OCI-LY3 (cell line): Measurements from ENCODE around the gene CNTFR.

ENCODE experiments used
- H2AFZ ChIP-seq: fragments of 200-600, 300-600 bp; shearing (Covaris generic); 2 replicates; pipeline ENCODE4 v1.6.0; 2014; ENCODE audit warnings: antibody characterized with exemption, low read depth, low read length
- H3K27ac ChIP-seq: fragments of 200-600, 300-600 bp; sonication (generic); 2 replicates; pipeline ENCODE4 v1.5.1; 2014; ENCODE audit warnings: mild to moderate bottlenecking, low read length, moderate library complexity, mixed read lengths
- H3K27me3 ChIP-seq: fragments of 200-600, 300-600 bp; sonication (generic); 2 replicates; pipeline ENCODE4 v1.6.1; 2014; ENCODE audit warnings: low read depth, low read length, mixed read lengths
- H3K36me3 ChIP-seq: fragments of 200-600, 300-600 bp; sonication (generic); replicated peaks from 2 replicates; pipeline ENCODE3; 2014; ENCODE audit warnings: low read depth, low read length, mixed read lengths
- H3K4me1 ChIP-seq: fragments of 300-600, 200-600 bp; sonication (generic); 2 replicates; pipeline ENCODE4 v1.6.1; 2014; ENCODE audit warnings: low read length, mixed read lengths
- H3K4me2 ChIP-seq: fragments of 200-600, 300-600 bp; sonication (generic); 2 replicates; pipeline ENCODE4 v1.6.1; 2014; ENCODE audit warnings: low read length, mixed read lengths
- H3K4me3 ChIP-seq: fragments of 300-600, 200-600 bp; sonication (generic); 2 replicates; pipeline ENCODE4 v1.5.1; 2014; ENCODE audit warnings: antibody characterized with exemption, mild to moderate bottlenecking, low read length, moderate library complexity
- H3K79me2 ChIP-seq: fragments of 300-600, 200-600 bp; shearing (Covaris generic); 2 replicates; pipeline ENCODE4 v1.6.1; 2014; ENCODE audit warnings: mild to moderate bottlenecking, low read length, mixed read lengths
- H3K9ac ChIP-seq: fragments of 300-600, 200-600 bp; shearing (Covaris generic); 2 replicates; pipeline ENCODE4 v1.6.0; 2014; ENCODE audit warnings: mild to moderate bottlenecking, low read length, moderate library complexity
- H3K9me3 ChIP-seq: fragments of 200-600, 300-600 bp; shearing (Covaris generic); 2 replicates; pipeline ENCODE4 v1.6.1; 2014; ENCODE audit warnings: low read length, mixed read lengths; ENCODE audit not compliant: insufficient read depth
- H4K20me1 ChIP-seq: fragments of 200-600, 300-600 bp; sonication (generic); 2 replicates; pipeline ENCODE4 v1.6.1; 2016; ENCODE audit warnings: low read length, mixed read lengths; ENCODE audit not compliant: insufficient read depth
- CTCF ChIP-seq: fragments of 200-600, 300-600 bp; sonication (generic); IDR thresholded peaks from 2 replicates; pipeline ENCODE4 v1.5.1; 2014; ENCODE audit warnings: antibody characterized with exemption, low read length, low read depth
- EZH2phosphoT487 ChIP-seq: fragments of 200-600 bp; shearing (Covaris generic); IDR thresholded peaks from 2 replicates; pipeline ENCODE4 v1.6.1; 2018; ENCODE audit warnings: antibody characterized with exemption, mixed run types, low read depth

Gene CNTFR

GRCh38 chr9:34518896-34519295 is 70.6 kb downstream of the CNTFR start:
- Histone ChIP-seq H3K27me3 (peaks cover 18% of the 10 kb centered on the region), H3K4me3 (no peak overlapping the region), H3K9ac (no peak overlapping the region), H4K20me1 (0 out of 2 replicates have a peak, but pooled peaks cover 4% of the 10 kb centered on the region), H2AFZ (no peak overlapping the region), H3K4me2 (no peak overlapping the region), H3K4me1 (peaks cover 10% of the 10 kb centered on the region), H3K79me2 (no peaks in the 10 kb centered on the region), H3K36me3 (no peaks in the 10 kb centered on the region), H3K9me3 (no peaks in the 10 kb centered on the region), H3K27ac (no peak overlapping the region)
- no peak for TF ChIP-seq CTCF
- TF ChIP-seq EZH2phosphoT487, result no peak

- no peak overlapping the region for H3K4me2 ChIP-seq
- no peak overlapping the region for H3K4me3 ChIP-seq
- H2AFZ ChIP-seq, result no peak overlapping the region
- no peak overlapping the region for H3K9ac ChIP-seq
- H3K9me3 ChIP-seq, result no peaks in the 10 kb centered on the region
- H3K4me1 ChIP-seq, result peaks cover 4% of the 10 kb centered on the region
- H3K27ac ChIP-seq, result no peak overlapping the region
- H3K79me2 ChIP-seq, result no peaks in the 10 kb centered on the region
- peaks cover 18% of the 10 kb centered on the region for H3K27me3 ChIP-seq
- TF ChIP-seq EZH2phosphoT487 (no peak), CTCF (no peak)
- no peaks in the 10 kb centered on the region for H3K36me3 ChIP-seq
- 0 out of 2 replicates have a peak, but pooled peaks cover 4% of the 10 kb centered on the region for H4K20me1 ChIP-seq
Measured at GRCh38 chr9:34518110-34518616, 71.4 kb downstream of the CNTFR start.

GRCh38 chr9:34517185-34517584 is 72.3 kb downstream of the CNTFR start:
- no peak overlapping the region for H2AFZ ChIP-seq
- no peaks in the 10 kb centered on the region for H3K9me3 ChIP-seq
- H3K4me3 ChIP-seq, result no peak overlapping the region
- no peaks in the 10 kb centered on the region for H3K79me2 ChIP-seq
- H3K36me3 ChIP-seq, result no peaks in the 10 kb centered on the region
- TF ChIP-seq CTCF, result no peak
- no peak for TF ChIP-seq EZH2phosphoT487
- no peak overlapping the region for H3K9ac ChIP-seq
- no peak overlapping the region for H3K4me2 ChIP-seq
- H3K27ac ChIP-seq, result no peak overlapping the region
- H4K20me1 ChIP-seq, result 0 out of 2 replicates have a peak, but pooled peaks cover 4% of the 10 kb centered on the region
- H3K4me1 ChIP-seq, result no peaks in the 10 kb centered on the region
- peaks cover 14% of the 10 kb centered on the region for H3K27me3 ChIP-seq

GRCh38 chr9:34515959-34516358 is 73.6 kb downstream of the CNTFR start:
- H3K9me3 ChIP-seq, result no peaks in the 10 kb centered on the region
- no peak overlapping the region for H3K4me3 ChIP-seq
- no peak overlapping the region for H3K9ac ChIP-seq
- peaks cover 11% of the 10 kb centered on the region; the same call in 1 of the 2 replicates for H3K27me3 ChIP-seq
- H3K4me1 ChIP-seq, result no peaks in the 10 kb centered on the region
- H3K27ac ChIP-seq, result no peak overlapping the region
- H2AFZ ChIP-seq, result no peak overlapping the region
- 0 out of 2 replicates have a peak, but pooled peaks cover 4% of the 10 kb centered on the region for H4K20me1 ChIP-seq
- no peaks in the 10 kb centered on the region for H3K36me3 ChIP-seq
- TF ChIP-seq CTCF (no peak), EZH2phosphoT487 (no peak)
- H3K79me2 ChIP-seq, result no peaks in the 10 kb centered on the region
- no peak overlapping the region for H3K4me2 ChIP-seq
